Superior temporal gyrus (tissue), 1 donor: ENCODE results near the gene RIC3.

Source experiments
- DNase-seq: peaks from one replicate; pipeline ENCODE4 v3.0.0-alpha.2; 2016; ENCODE audit errors: extremely low spot score

The RIC3 gene

GRCh38 chr11:8087756-8088155, 81.1 kb downstream of the RIC3 start:
- no peak for DNase-seq

GRCh38 chr11:8087185-8087584, 81.6 kb downstream of the RIC3 start:
- no peak for DNase-seq

- DNase-seq: no peak
Observed at GRCh38 chr11:8086571-8086970, 82.3 kb downstream of the RIC3 start.

GRCh38 chr11:8086001-8086479, 82.8 kb downstream of the RIC3 start:
- no peak for DNase-seq

- no peak for DNase-seq
Observed at GRCh38 chr11:8085011-8085645, 83.7 kb downstream of the RIC3 start.

GRCh38 chr11:8084352-8084751, 84.5 kb downstream of the RIC3 start:
- DNase-seq: no peak

GRCh38 chr11:8083871-8084281, 84.9 kb downstream of the RIC3 start:
- no peak for DNase-seq

GRCh38 chr11:8083088-8083395, 85.8 kb downstream of the RIC3 start:
- DNase-seq: no peak

GRCh38 chr11:8082391-8083087, 86.3 kb downstream of the RIC3 start:
- DNase-seq: no peak

GRCh38 chr11:8081591-8082250, 87.1 kb downstream of the RIC3 start:
- DNase-seq: no peak

- no peak for DNase-seq
Observed at GRCh38 chr11:8080674-8081590, 87.9 kb downstream of the RIC3 start, which contains the start of gene TUB. Gene TUB (plus strand): TSS chr11:8081211. CDS start chr11:8081511, 300 bp downstream.

GRCh38 chr11:8080069-8080670, 88.7 kb downstream of the RIC3 start:
- no peak for DNase-seq

GRCh38 chr11:8079111-8079675, 89.6 kb downstream of the RIC3 start:
- no peak for DNase-seq

- DNase-seq: no peak
Observed at GRCh38 chr11:8075119-8075726, 93.6 kb downstream of the RIC3 start.

GRCh38 chr11:8071616-8072581, 96.9 kb downstream of the RIC3 start:
- DNase-seq: no peak

GRCh38 chr11:8070417-8071115, 98.3 kb downstream of the RIC3 start:
- DNase-seq: no peak

GRCh38 chr11:8069771-8070170, 99.1 kb downstream of the RIC3 start:
- no peak for DNase-seq

- DNase-seq: no peak
Observed at GRCh38 chr11:8068605-8069221, 100.1 kb downstream of the RIC3 start.
